Stimulated activated CD8-positive, alpha-beta memory T cell treated with anti-CD3 and anti-CD28 coated beads, Interleukin-2, amount 100 ng/mL, for 1 hour (primary cell): ENCODE measurements around the gene XPO1.
"Not testable (repeated sequence)": the region's sequence is repeated elsewhere in the genome, so short reads cannot be mapped to it uniquely, and the experiment has no call there.

Experiments
- DNase-seq, 2 donors: peaks; one replicate each; pipeline ENCODE4 v3.0.0-alpha.2; 2020; ENCODE audit warnings: low read depth in 2 of 2

The XPO1 gene, protein sequence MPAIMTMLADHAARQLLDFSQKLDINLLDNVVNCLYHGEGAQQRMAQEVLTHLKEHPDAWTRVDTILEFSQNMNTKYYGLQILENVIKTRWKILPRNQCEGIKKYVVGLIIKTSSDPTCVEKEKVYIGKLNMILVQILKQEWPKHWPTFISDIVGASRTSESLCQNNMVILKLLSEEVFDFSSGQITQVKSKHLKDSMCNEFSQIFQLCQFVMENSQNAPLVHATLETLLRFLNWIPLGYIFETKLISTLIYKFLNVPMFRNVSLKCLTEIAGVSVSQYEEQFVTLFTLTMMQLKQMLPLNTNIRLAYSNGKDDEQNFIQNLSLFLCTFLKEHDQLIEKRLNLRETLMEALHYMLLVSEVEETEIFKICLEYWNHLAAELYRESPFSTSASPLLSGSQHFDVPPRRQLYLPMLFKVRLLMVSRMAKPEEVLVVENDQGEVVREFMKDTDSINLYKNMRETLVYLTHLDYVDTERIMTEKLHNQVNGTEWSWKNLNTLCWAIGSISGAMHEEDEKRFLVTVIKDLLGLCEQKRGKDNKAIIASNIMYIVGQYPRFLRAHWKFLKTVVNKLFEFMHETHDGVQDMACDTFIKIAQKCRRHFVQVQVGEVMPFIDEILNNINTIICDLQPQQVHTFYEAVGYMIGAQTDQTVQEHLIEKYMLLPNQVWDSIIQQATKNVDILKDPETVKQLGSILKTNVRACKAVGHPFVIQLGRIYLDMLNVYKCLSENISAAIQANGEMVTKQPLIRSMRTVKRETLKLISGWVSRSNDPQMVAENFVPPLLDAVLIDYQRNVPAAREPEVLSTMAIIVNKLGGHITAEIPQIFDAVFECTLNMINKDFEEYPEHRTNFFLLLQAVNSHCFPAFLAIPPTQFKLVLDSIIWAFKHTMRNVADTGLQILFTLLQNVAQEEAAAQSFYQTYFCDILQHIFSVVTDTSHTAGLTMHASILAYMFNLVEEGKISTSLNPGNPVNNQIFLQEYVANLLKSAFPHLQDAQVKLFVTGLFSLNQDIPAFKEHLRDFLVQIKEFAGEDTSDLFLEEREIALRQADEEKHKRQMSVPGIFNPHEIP (N-terminal part only)

DNA sequence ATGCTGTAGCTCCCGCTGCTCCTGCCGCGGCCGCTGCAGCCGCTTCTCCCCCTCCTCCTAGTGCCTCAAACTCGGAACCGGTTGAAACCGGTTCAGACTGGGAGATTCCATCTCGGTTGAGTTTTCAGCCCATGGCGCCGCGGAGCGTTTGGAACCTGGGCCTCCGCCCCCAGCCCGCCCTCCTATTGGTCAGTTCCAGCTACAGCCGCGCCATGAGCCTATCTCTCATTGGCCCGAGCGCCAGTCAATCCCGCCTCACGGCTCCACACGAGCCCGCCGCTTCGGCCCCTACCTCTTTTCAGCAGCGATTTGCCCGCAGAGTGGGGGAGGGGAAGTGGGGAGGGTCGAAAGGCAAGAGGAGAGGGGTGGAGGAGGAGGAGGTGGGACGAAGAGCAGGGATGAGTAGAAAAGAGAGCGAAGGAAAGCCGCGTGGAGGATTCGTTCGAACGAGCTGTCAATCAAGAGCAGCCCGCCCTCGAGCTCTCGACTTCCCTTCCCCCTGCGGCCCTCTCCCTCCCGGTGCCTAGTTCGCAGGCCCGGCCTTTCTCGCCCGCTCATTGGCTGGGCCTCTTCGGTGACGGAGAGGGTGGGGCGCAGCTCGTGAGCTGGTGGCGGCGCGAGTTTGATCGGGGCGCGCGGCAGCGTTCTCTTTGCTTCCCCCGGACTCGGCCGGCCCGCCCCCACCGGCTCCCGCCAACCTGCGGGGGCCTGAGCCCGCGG lies at the start of gene XPO1:
Gene XPO1, minus strand, starts transcription at position 157 of the 720 bp plus-strand sequence. CDS start 4,459 bp downstream, outside the sequence.
- DNase-seq = peak; percentile 95 to 96

DNA sequence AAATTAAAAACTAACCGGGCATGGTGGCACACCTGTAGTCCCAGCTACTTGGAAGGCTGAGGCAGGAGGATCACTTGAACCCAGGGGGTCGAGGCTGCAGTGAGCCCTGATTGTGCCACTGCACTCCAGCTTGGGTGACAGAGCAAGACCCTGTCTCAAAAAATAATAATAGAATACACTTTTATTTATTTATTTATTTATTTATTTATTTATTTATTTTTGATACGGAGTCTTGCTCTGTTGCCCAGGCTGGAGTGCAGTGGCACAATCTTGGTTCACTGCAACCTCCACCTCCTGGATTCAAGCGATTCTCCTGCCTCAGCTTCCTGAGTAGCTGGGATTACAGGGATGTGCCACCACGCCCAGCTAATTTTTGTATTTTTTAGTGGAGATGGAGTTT lies 48.8 kb upstream of the XPO1 start:
- DNase-seq = not testable (repeated sequence)

DNA sequence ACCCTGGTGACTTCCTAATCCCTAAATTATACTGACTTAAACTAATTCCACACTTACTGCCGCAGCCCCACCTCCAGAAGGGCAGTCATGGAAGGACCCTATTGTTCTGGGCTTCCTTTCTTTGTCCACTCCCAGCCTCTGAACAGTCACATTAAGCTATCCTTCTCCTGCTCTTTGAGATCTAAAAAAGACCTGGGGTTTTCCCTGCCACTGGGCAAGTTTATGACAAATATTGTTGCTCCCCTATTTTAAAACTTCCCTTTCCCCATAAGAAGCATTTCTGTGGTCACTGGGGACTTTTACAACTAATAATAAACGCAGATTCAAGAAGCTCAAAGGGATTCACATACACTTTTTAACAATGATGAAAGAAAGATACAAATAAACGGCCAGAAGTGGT lies 47.2 kb upstream of the XPO1 start:
- no peak for DNase-seq

DNA sequence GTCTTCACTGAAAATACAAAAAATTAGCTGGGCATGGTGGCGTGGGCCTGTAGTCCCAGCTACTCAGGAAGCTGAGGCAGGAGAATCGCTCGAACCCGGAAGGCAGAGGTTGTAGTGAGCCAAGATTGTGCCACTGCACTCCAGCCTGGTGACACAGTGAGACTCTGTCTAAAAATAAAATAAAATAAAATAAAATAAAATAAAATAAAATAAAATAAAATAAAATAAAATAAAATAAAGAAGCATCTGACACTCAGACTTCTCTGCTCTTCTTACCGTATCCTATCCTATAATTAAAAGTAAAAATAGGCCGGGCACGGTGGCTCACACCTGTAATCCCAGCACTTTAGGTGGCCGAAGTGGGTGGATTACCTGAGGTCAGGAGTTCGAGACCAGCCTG lies 46.2 kb upstream of the XPO1 start:
- not testable (repeated sequence) for DNase-seq

DNA sequence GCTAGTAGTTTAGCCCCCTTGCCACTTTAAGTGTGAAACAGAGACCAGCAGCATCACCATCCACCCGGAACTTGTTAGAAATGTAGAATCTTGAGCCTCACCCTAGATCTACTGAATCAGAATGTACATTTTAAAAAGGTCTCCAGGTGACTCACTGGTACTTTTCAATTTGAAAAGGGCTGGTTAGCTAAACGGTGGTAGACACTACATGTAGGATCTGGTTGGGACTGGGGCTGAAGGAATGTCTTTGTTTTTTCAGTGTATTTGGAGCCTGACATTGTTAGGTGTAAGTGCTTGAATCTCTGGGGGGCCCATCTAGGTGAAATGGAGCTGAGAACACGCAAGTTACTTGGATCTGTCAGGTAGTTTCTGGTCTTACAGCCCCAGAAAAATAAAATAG lies 44.0 kb upstream of the XPO1 start:
- DNase-seq = no peak

DNA sequence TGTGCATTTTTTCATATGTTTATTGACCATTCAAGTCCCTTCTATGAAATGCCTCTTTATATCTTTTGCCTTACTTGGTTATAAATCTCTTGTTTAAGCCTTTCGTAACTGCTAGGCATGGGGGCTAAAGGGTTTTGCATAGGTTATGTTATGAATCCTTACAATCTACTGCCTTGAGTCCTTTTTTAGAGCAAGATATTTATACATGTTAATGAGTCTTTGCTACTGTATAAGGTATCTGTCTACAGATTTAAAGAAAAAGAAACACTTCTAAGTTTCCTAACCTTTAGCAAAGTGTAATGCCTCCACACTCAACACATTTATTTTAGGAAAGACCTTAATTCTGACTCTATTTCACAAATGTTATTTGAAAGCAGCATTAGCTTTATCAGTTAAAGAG lies 43.6 kb upstream of the XPO1 start:
- DNase-seq = no peak

DNA sequence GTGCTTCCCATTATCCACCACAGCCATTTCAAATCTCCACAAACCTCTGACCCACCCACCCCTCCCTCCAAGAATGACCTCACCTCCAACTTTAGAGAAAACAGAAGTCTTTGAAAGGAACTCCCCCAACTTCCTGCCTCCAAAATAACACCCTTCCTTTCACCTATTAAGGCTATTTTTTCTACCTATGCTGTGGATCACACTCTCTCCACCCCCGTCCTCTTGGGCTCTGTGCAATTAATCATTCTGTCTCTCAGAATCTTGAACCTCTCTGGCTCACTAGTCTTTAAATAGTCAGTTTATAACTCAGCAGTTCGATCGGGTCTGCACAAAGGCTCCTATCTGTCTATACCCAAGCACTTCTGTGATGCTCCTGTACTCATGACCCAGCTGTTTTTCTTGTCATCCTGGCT lies 37.3 kb upstream of the XPO1 start:
- no peak for DNase-seq

DNA sequence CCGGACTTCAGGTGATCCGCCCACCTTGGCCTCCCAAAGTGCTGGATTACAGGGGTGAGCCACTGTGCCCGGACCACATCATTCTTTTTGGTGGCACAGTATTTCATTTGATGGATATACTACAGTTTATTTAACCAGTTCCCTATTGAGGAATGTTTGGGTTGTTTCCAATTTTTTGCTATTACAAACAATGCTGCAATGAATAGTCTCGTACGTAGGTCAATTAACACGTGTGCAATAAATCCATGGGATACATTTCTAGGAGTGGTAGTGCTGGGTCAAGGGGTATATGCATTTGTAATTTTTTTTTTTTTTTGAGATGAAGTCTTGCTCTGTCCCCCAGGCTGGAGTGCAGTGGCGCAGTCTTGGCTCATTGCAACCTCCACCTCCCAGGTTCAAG lies 28.4 kb upstream of the XPO1 start:
- no peak for DNase-seq

DNA sequence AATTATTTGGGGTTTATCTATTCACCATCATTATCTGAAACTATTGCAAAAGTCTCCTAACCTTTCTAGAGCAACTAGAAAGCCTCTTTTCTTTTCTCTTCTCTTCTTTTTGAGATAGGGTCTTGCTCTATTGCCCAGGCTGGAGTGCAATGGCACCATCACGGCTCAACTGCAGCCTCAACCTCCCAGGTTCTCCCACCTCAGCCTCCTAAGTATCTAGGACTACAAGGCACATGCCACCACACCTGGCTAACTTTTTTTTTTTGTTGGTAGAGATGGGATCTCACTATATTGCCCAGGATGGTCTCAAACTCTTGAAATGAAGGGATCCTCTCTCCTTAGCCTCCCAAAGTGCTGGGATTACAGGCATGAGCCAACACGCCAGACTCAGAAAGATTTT lies 24.5 kb upstream of the XPO1 start:
- no peak for DNase-seq

DNA sequence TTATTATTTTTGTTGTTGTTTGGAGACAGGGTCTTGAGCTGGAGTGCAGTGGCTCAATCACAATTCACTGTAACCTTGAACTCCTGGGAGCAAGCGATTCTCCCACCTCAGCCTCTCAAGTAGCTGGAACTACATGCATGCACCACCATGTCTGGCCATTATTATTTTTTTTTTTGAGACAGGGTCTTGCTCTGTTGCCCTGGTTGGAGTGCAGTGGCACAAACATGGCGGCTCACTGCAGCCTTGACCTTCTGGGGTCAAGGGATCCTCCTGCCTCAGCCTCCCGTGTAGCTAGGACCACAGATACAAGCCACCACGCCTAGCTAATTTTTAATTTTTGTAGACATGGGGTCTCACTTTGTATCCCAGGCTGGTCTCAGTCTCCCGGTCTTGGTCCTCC lies 20.0 kb upstream of the XPO1 start:
- no peak for DNase-seq

DNA sequence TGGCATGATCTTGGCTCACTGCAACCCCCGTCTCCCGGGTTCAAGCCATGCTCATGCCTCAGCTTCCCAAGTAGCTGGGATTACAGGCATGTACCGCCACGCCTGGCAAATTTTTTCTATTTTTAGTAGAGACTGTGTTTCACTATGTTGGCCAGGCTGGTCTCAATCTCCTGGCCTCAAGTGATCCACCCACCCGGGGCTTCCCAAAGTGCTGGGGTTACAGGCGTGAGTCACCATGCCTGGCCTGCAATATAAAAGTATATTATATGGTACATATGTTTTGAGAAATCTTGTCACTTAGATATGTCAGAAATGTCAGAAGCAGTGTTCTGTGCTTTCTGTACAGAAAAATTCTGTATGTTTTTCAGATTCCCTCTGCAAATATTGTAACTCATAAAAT lies 19.2 kb upstream of the XPO1 start:
- DNase-seq = no peak

DNA sequence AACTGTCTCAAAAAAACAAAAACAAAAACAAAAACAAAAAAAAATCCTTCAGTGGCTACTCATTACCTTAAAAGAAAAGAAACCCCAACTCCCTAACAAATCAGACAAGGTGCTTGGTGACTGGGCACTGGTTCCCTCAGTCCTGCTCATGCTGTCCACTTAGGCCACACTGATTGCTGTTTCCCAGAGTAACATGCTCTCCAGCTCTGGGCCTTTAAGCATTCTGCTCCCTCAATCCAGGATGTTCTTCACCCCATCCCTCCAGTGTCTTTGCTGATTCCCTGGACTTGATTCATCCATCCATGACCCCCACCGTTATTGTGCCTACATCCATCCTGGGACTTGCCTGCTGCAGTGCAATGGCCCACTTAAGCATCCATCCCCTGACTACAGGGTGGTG lies 16.4 kb upstream of the XPO1 start:
- DNase-seq = no peak

DNA sequence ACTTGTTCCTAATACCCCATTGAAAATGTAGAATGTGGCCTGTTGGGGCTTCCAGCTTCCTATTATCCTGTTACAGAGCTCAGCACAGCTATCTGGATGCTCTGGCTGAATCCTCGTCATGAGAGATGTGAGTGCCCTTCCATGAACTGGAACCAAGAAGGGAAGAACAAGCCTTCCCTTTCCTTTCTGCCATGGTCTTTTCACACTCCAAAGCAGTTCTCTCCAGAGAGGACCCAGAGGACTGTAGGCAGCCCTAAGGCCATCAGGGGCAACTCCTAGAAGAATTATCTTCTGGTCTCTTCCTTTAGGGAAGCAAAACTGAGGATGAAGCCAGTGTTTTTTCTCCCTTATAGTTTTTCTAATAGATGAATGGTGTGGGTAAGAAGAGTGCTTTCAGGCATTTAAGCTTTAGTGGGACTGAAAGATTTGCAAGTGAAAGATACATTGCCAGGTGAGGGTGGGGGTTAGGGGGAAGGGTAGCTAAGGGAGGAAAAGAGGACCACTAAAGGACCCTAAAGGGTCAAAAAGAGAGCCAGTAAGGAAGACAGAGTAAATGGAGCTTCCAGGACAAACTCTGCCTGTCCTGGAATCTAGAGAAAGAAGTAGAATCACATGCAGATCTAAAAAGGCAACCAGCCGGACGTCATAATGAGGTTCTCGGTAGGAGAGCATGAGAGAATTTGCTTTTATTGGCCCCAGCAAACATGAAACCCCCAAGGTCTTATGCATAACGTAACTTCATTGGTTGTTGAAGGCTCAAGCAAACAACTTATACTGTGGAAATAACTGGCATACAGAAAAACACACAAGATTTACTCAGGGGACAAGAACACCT lies 12.4 kb upstream of the XPO1 start:
- DNase-seq = no peak

DNA sequence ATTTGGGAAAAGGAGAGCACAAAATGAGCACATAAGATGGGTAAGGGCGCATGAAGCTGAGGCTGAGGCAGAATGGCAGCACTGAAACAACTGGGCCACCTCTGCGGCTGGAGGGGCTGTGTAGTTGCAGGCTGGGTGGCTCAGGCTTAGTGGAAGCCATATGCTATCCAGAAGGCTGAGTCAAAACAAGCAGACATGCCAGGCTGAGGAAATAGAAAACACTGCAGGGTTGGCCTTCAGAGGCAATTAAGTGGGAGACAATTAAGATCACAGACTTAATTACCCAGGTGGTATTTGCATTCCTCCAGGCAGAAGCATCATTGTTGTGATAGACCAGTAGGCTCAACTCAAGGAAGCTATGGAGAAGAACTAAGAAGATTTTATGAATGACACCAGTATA lies 11.4 kb upstream of the XPO1 start:
- DNase-seq = no peak

DNA sequence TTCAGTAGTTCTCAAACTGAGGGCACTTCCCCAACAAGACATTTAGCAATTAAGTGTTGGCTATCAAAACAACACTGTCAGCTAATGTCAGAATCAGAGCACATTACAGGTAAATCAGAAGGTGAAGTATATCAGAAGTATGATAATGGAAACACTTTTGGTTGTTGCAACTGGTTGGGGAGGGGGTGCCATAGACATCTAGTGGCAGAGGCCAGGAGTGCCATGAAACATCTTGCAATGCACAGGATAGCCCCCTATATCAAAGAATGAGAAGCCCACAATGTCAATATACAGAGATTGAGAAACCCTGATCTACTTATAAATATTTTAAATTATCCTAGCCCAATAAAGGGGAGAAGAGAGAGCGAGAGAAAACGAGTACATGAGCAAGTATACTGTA lies 4.9 kb upstream of the XPO1 start:
- no peak for DNase-seq

DNA sequence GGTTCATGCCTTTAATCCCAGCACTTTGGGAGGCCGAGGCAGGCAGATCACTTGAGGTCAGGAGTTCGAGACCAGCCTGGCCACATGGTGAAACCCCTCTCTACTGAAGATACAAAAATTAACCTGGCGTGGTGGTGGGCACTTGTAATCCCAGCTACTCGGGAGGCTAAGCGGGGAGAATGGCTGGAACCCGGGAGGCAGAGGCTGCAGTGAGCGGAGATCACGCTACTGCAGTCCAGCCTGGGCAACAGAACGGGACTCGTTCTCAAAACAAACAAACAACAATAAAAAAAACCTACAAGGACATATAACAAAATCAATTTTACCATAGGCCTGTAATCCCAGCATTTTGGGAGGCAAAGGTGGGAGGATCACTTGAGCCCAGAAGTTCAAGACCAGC lies 2.0 kb upstream of the XPO1 start:
- DNase-seq = not testable (repeated sequence)

DNA sequence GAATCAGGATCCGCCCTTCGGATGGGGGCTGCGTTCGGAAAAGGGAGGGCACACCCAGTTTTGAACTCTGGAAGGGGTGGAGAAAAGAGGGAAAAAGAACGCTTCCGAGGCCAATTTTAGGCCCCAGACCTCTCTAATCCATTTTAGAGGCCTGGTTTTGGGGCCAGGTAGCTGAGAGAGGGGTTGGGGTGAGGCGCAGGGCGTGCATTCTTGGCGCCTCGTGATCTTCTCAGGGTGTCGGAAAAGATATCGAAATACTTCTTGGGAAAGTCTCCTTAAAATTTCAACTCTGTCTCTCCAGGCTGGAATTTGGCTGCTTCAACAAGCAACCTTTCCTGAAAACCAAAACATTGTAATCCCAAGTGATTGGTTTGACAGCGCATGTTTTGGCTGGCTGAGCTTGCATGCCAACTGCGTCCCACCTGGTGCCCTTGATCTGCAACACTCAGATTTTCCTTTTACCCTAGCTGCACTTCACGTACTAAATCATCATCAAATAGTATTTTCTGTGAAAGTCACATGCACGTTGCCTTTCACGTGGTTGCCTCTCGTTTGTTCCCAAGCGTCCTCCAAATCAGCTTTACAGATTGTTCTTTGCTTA lies 864 bp upstream of the XPO1 start:
- peak in 1 of 2 donors; percentile 17 for DNase-seq

DNA sequence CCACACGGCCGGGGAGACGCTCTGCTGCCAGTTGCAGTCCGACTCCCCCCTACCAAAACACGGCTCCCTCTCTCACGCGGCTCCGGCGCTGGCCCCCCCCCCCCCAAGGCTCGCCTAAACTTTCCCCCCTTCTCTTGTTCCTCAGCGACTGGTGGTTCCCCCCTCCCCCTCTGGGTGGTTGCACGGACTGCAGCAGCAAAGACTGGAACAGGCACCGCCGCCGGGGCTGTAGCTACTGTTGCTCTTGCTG lies 281 bp downstream of the XPO1 start:
- DNase-seq = no peak

DNA sequence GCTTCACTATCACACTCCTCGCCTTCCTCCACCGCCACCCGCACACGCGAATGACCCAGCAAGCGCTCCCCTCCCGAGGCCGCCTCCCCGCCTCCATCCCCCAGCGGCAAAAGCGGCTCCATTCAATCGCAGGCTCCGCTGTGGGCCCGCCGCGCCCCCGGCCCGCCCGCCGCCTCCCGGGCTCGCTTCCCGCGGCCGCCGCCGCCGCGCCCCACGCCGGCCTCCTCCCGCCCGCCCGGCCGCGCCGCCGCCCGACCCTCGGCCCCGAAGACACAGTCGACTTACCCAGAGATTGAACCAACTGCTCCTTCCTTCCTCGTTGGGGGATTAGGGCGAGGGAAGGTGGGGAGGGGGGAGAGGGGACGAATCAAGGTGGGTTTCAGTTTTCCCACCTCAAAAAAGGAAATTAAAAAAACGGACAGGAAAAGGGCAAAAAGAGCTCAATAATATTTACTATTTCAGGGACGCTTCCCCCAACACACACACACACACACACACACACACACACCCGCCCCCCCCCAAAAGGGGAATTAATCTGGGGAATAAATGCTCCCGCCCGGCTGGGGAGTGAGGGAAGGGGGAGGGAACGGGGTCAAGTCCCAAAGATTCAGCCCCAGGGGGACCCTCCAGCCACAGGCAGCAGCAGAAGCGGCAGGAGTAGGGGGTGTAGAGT lies 743 bp downstream of the XPO1 start:
- peak in 1 of 2 donors; percentile 5 for DNase-seq

DNA sequence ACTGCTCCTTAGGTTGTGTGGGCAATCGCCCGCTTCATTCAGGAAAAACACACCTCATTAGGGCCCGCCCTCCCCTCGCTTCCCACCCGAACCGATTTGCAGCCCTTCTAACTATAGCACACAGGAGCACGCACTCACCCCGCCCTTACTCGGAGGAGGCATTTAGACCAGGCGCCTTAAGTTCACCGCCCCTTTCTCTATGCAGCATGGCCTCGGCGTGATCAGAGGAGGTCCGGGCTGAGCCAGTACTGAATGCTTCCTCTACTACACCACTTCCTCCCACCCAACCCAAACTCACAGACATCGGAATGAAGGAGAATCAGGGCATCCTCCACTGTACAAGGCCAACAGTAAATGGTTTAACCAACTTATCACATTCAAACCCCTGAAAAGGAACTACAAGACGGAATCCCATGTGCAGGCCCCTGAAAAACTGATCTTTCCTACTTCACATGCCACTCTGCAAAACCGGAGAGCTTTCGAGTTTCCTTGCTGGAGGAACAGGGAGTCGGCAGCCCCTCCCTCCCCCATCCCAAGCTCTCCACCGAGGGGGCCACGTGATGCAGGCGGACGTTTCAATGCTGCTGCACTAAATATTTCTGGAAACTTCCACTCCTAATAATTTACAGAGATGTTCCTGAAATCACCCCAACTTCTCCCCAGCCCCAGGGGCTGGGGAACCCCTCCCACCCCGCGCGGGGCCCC lies 1.4 kb downstream of the XPO1 start:
- DNase-seq = peak; percentile 66 to 67
